Hematopoietic multipotent progenitor cell treated with erythropoietin and hydrocortisone succinate and interleukin-3 and kit ligand, for 17 days (in vitro differentiated cells): ENCODE results near the gene GRM7.
"Not testable (repeated sequence)": the region's sequence is repeated elsewhere in the genome, so short reads cannot be mapped to it uniquely, and the experiment has no call there.

ENCODE experiments used
- DNase-seq: peaks from one replicate; pipeline ENCODE4 v3.0.0-alpha.2; 2015; ENCODE audit warnings: low spot score

GRM7 gene

DNA sequence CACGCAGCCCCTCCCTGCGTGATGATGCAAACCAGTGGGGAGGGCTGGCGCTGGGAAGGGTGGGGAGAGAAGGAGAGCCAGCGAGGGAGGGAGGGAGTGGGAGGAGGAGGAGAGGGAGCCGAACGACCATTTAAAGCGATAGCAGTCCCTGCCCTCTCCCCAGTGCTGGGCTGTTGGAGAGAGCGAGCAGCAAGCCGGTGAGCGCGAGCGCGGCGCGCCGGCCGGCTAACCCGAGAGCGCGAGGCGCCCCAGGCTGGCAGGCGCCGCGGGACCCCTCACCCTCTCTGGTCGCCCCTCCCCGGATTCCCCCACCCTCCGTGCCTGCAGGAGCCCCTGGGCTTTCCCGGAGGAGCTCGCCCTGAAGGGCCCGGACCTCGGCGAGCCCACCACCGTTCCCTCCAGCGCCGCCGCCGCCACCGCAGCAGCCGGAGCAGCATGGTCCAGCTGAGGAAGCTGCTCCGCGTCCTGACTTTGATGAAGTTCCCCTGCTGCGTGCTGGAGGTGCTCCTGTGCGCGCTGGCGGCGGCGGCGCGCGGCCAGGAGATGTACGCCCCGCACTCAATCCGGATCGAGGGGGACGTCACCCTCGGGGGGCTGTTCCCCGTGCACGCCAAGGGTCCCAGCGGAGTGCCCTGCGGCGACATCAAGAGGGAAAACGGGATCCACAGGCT, at the start of gene GRM7:
Gene GRM7 (plus strand): TSS at position 162 of the 671 bp plus-strand sequence.
- DNase-seq = no peak

- no peak for DNase-seq
These were observed 39.5 kb upstream of the GRM7 start for GRCh38 chr3:6821411-6821810.

DNA sequence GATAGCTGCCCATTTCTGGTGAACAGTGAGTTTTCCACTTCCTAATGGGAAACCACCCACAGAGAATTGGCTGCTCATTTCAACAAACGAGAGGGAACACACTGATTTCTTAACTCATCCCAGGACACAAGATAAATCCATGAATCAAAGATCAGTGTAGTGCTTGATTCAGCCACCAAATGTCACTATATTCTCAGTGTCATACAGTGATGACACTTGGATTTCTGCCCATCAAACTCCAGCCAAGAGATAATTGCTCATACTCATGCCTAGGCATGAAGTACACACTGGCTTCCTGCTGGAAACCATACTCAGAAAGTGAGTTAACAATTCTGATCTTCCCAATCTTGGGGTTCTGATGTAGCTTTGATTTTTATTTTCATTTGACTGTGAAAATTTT, 35.4 kb upstream of the GRM7 start:
- DNase-seq = no peak

- DNase-seq = no peak
These were observed 33.5 kb upstream of the GRM7 start for GRCh38 chr3:6827453-6827852.

DNA sequence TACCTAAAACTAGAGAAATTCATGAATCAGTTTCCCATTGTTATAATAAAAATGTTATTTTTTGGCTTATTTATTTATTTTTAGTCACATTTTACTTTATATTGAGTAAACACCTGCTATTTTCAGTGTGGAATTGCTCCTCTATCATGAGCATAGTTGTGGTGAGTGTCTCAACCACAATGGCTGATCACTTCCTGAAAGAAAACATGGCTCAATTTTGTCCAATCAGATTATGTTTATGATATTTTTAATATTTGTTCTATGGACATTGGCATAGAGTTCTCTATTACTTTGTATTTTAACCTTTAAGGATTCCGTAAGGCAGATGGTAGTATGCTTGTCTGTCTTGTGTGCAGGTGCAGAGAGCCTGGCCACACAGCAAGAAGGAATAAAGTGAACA, 16.2 kb upstream of the GRM7 start:
- DNase-seq = no peak

DNA sequence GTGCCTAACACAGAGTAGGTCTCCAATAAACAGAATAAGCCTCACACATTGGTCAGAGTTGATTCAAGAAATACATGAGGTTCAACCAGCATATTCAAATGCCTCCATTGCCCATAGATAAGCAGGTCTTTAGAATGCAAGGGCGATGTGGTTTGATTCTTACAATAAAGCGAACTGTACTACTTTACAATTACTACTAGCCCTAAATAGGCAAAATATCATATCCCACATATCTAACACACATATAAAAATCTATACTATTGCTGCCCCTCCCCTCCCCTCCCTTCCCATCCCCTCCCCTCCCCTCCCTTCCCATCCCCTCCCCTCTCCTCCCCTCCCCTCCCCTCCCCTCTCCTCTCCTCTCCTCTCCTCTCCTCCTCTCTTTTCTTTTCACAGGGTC, 6.7 kb upstream of the GRM7 start:
- no peak for DNase-seq

DNA sequence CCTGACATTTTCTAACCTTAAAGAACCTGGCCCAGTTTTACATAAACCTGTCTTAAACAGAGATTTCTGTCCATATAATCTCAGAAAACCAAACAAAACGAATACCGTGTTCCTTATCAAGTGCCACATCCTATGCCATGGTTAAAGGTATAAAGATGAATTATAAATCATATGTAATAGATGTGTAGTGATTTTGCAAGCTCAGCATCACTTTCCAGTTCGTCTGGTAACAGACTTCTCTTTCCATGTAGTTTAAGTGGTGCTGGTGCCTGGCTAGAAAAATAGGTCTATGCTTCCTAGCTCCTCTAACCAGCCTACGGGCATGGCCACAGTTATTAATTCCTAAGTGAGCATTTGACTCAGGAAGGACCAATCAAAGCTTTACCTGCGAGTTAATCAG, 3.4 kb upstream of the GRM7 start:
- DNase-seq = no peak

GRCh38 chr3:6860149-6860953, 564 bp upstream of the GRM7 start:
- no peak for DNase-seq

GRCh38 chr3:6861625-6862000, 698 bp downstream of the GRM7 start:
- no peak for DNase-seq

GRCh38 chr3:6862041-6862879, 1.3 kb downstream of the GRM7 start:
- DNase-seq = no peak

DNA sequence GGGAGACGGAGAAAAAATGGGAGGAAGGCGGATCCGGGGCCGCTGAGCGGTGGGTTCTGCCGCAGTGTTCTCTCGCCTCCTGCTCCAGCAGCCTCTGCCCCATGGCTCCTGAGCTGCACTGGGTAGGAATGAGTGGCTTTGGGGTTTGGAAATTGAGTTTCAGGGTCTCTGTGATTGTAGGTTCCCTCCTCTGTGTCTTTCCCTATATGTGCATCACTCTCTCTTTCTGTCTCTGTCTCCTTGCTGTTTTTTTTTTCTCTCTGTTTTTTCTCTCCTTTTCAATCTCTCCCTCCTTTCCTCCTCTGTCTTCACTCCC, 1.9 kb downstream of the GRM7 start:
- DNase-seq = no peak

DNA sequence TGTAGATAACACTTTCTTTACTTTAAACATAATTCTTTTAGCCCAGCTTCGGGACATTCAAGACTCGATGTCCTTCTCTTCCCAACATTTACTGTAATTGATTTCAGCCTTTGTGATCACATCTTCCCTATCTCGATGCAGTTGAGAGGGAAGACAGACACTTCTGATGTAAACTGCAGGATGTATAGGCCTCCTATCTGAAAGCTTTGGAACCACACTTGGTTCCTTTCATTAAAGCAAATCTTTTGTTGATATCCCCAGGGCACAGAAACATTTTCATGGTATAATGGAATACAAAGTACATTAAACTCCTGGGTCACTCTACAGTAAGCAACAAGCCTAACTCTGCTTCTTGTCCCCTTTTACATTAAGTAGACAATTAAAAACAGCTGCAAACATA, 6.4 kb downstream of the GRM7 start:
- DNase-seq = no peak

DNA sequence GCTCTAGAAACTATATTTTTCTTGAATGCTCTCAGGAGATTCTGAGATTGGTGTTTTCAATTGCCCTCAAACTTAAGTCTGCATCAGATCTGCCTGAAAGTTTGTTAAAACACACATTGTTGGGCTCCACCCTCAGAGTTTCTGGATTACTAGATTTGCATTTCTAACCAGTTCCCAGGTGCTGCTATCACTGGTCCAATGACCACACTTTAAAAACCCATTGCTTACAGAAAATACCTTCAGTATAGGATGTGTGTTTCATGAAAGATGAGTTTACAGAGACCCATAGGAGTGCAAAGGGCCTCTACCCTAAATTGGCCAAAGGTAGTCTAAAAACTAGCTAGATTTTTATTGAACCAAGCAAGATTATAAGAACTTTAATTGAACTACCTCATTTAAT, 17.8 kb downstream of the GRM7 start:
- no peak for DNase-seq

DNA sequence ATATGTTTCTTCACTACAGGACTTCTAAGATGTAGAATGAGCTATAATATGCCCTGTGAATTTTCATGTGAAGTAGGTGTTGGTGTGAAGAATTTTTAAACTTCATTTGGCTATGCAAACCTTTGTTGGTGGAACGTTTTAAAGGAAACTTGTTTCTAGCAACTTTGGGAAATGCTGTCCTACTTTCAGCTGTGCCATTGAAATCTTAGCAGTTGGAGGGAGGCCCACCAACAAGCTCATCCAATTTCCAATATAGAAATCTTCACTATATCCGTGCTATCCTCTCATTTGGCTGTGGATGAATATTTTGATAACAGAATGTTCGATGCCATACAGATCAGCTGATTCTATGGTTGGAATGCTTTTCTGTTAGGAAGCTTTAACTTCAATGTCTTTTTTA, 51.3 kb downstream of the GRM7 start:
- no peak for DNase-seq

DNA sequence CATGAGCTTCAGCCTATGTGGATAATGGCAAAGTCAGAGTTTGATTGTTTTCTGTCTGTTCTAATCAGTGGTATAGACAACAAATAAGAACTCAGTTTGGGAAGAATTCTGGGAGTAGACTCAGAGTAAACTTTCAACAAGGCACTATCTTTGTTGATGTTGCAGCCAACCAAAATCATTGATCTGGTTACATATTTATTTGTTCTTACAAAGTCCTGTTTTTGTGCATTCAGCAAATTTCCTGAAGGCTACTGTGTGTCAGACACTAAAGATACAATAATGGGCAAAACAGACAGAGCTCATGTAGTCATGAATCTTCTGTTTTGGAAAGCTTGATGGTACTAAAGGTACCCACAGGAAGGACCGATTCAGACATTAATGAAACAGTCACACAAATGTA, 55.0 kb downstream of the GRM7 start:
- DNase-seq = no peak

DNA sequence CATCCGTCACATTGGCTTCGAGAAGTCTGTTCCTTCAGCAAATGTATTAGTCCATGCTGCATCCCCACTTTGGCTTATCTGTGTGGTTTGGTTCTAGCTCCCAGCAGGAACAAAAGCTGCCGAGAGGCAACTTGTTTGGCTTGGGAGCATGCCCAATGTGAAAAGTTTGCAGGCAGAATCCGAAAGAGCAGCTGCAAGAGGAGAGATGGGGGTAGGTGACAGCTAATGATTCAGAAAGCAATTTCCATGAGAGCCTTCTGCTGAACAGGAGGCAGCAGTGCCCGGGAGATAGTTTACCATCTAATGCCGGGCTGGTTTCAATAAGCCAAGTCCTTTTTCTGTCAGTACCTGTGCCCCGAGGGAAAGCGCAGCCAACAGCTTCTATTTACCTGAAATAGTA, 60.2 kb downstream of the GRM7 start:
- DNase-seq = no peak

- DNase-seq = no peak
These were observed 61.0 kb downstream of the GRM7 start for GRCh38 chr3:6921876-6922275.

- DNase-seq = no peak
These were observed 67.1 kb downstream of the GRM7 start for GRCh38 chr3:6928064-6928463.

GRCh38 chr3:6929918-6930317, 69.0 kb downstream of the GRM7 start:
- no peak for DNase-seq

DNA sequence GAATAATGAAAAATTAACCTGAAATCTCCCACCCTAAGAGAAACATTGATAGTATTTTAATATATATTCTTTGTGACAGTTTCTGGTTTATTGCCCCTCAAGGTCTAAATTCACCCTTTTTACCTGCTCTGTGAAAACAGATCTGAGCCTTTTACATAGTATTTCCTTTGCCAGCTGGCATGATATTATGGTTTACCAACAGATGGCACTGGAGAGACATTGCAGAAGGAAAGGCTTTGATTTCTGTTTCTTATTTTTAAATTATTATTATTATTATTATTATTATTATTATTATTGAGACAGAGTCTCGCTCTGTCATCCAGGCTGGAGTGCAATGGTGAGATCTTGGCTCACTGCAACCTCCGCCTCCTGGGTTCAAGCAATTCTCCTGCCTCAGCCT, 74.5 kb downstream of the GRM7 start:
- not testable (repeated sequence) for DNase-seq

DNA sequence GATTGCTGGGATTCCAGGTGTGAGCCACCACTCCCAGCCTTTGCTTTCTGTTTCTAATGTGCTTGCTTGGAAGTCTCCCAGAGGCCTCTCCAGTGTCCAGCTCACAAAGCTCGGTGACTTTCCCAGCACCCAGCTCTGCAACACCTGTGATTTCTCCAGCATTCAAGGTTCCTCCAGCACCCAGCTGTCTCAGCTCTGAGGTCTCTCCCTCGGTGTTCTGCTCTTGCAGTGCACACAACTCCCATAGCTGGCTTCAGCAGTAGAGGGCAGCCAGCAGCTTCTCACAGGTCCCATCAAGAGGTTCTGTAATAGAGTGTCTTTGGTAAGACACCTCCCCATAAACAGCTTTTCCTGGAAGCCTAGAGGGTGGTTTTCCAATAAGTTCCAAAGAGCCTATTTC, 75.1 kb downstream of the GRM7 start:
- DNase-seq = no peak

DNA sequence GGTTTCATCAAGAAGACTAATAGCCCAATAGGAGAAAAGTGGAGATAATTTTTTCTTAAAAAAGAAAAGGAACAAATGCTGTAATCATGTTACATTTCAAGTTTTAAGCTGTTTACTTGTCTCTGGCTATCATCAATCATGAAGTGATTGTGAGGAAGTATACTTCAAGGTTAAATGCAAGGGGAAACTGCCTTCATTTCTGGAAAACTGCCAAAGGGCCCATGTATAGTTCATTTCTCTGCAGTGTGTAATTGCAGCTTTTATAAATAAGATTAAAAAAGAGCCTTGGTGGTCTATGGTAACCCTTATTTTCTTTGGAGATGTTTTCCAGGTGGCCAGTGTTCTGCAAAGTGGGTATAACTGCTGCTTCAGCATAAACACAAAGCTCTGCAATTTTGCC, 101.9 kb downstream of the GRM7 start:
- DNase-seq = no peak

DNA sequence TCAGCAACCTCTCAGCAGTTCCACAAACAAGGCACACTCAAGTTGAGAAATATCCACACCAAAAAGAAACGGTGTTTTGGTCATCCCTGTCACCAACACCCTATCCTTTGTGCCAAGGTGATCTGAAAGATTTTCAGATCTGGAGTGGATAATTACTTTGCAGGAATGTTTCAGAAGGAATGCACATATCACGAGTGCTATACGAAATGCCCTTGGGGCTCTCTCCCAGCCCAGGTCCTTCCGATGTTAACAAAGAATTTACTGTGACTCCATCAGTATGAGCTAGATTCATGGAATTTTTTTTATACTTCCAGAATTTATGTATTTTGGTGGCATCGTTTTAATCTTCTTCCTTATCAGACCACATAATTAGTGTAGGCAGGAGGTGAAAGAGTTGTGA, 105.0 kb downstream of the GRM7 start:
- no peak for DNase-seq
